VCaP (cell line): Measurements from ENCODE around the gene THRSP.

Experiments used
- H3K27ac ChIP-seq: fragments of 450-650 bp; 2 replicates; pipeline ENCODE4 v1.5.1; 2017
- CTCF ChIP-seq: fragments of 450-650 bp; conservative IDR thresholded peaks from 2 replicates; pipeline ENCODE4 v1.5.1; 2017; ENCODE audit warnings: mild to moderate bottlenecking, moderate library complexity

The THRSP gene

GRCh38 chr11:78094250-78094649 is 30.6 kb downstream of the THRSP start:
- H3K27ac ChIP-seq = no peak overlapping the region
- TF ChIP-seq CTCF = no peak

- peak overlapping the region; percentile 80 for H3K27ac ChIP-seq
- TF ChIP-seq CTCF = no peak
These were observed 34.2 kb downstream of the THRSP start for GRCh38 chr11:78097666-78098385.

- peak overlapping the region; percentile 80 for H3K27ac ChIP-seq
- TF ChIP-seq CTCF = no peak
These were observed 36.0 kb downstream of the THRSP start for GRCh38 chr11:78099666-78100065.

GRCh38 chr11:78100261-78100660 is 36.6 kb downstream of the THRSP start:
- no peak for TF ChIP-seq CTCF
- H3K27ac ChIP-seq = peak overlapping the region; percentile 80

GRCh38 chr11:78100676-78101472 is 37.2 kb downstream of the THRSP start:
- H3K27ac ChIP-seq = peak overlapping the region; percentile 80
- TF ChIP-seq CTCF = no peak

GRCh38 chr11:78109081-78110015 is 45.7 kb downstream of the THRSP start:
- no peak for TF ChIP-seq CTCF
- H3K27ac ChIP-seq = no peak overlapping the region

GRCh38 chr11:78110351-78110750 is 46.7 kb downstream of the THRSP start:
- no peak overlapping the region for H3K27ac ChIP-seq
- TF ChIP-seq CTCF = no peak
